Measurements from ENCODE around the gene AGBL4.

Gene AGBL4

GRCh38 chr1:48704736-48705135 lies 1319.0 kb downstream of the AGBL4 start:
- no peak for DNase-seq
- intact Hi-C loops (cut with DNase I), result no loop called here

DNA sequence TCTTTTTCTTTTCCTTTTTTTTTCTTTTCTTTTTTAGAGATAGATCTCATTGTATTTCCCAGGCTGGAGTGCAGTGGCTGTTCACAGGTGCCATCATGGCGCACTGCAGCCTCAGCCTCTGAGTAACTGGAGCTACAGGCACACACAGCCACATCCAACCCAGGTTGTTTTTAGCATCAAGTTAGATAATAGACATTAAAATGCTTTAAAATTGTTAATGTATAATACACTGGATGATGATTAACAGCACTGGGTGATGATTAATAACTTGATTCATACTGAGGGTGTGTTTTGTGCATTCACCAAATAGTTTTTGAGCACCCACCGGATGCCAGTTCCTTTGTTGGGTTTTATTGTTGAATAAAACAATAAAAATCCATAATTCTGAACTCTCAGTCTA lies 1322.3 kb downstream of the AGBL4 start:
- DNase-seq, result no peak
- intact Hi-C loops (cut with DNase I), result no loop called here

- DNase-seq, result peak; percentile 33 to 94 (median 78)
- intact Hi-C loops (cut with DNase I), result loop anchor here (2.0 kb wide), 1 partner anchor 124 kb away; no protein-coding TSS in a partner anchor
These were observed 1326.6 kb downstream of the AGBL4 start for GRCh38 chr1:48697066-48697707.

DNA sequence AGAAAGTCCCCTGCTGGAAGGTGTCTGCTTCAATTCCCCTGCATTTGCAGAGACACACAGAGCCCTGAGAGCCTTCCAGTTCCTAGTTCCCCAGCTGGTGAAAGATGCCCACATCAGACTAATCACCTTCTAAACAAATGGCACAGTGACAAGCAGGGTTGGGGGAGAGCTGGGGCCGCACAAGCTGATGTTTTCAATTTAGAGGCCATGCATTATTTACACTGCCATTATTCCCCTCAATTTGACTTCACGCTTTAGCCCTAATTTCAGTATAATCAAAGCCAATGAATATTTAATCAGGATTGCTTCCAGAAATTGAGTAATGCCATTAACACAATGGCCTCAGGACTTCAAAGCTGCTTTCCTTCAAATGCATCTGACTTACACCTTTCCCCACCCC lies 1328.6 kb downstream of the AGBL4 start:
- no peak for DNase-seq
- intact Hi-C loops (cut with DNase I), result no loop called here

- intact Hi-C loops (cut with DNase I), result no loop called here
- DNase-seq, result no peak
These were observed 1330.0 kb downstream of the AGBL4 start for GRCh38 chr1:48693674-48694320.

DNA sequence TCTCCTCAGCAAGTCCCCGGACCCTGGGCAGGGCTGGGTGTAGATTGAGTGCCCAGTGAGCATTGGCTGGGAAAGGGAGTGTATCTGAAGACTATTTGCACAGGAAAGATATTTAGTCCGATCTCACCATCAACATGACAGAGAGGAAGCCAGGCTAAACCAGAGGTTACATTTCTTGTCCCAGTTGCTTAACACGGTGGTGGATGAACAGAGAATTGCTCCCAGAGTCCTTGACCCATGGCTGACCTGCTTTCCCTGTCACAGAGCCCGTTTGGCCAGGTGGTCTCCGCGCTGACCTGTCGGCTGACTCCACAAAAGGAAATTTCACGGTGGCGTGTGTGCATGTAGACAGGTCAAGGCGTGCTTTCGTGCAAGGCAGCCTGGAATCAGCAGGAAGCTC lies 1330.6 kb downstream of the AGBL4 start:
- DNase-seq, result no peak

DNA sequence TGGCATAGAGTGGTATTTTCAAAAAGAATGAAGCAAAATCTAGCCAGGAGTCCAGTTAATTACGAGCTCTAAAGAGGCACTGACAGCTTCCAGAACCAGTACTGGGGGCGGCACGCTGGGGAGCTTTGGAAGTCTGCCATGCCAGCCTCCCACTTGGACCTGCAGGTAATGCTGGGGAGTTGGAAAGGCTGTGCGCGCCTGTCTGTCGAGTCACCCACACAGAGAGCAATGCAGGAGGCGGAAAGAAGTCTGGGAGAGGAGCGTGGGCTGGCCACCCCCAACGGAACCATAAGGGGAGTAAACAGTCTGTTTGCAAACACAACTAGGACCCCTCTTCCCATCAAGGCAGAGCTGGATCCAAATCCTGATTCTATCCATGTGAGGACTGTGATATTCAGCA lies 1331.5 kb downstream of the AGBL4 start:
- intact Hi-C loops (cut with DNase I), result no loop called here
- DNase-seq, result peak in 9 of 10 donors; percentile 10 to 94 (median 48)

More for the DNA sequence above, 1330.6 kb downstream of the AGBL4 start:
- intact Hi-C loops (cut with DNase I), result no loop called here

GRCh38 chr1:48691429-48692001 lies 1332.2 kb downstream of the AGBL4 start:
- DNase-seq, result peak in 2 of 10 donors; percentile 77 to 84
- intact Hi-C loops (cut with DNase I), result no loop called here

GRCh38 chr1:48688102-48688760 lies 1335.5 kb downstream of the AGBL4 start:
- DNase-seq, result no peak
- intact Hi-C loops (cut with DNase I), result no loop called here

- DNase-seq, result no peak
These were observed 1336.3 kb downstream of the AGBL4 start for GRCh38 chr1:48687282-48688045.

GRCh38 chr1:48686159-48686558 lies 1337.6 kb downstream of the AGBL4 start:
- no peak for DNase-seq
- intact Hi-C loops (cut with DNase I), result no loop called here

More at GRCh38 chr1:48687282-48688045, 1336.3 kb downstream of the AGBL4 start:
- intact Hi-C loops (cut with DNase I), result no loop called here

GRCh38 chr1:48684381-48684780 lies 1339.4 kb downstream of the AGBL4 start:
- intact Hi-C loops (cut with DNase I), result no loop called here
- DNase-seq, result no peak

- intact Hi-C loops (cut with DNase I), result no loop called here
- DNase-seq, result no peak
These were observed 1339.9 kb downstream of the AGBL4 start for GRCh38 chr1:48683839-48684238.

GRCh38 chr1:48681476-48682305 lies 1342.1 kb downstream of the AGBL4 start:
- no peak for DNase-seq
- intact Hi-C loops (cut with DNase I), result no loop called here

GRCh38 chr1:48680411-48681035 lies 1343.2 kb downstream of the AGBL4 start:
- intact Hi-C loops (cut with DNase I), result no loop called here
- DNase-seq, result no peak

DNA sequence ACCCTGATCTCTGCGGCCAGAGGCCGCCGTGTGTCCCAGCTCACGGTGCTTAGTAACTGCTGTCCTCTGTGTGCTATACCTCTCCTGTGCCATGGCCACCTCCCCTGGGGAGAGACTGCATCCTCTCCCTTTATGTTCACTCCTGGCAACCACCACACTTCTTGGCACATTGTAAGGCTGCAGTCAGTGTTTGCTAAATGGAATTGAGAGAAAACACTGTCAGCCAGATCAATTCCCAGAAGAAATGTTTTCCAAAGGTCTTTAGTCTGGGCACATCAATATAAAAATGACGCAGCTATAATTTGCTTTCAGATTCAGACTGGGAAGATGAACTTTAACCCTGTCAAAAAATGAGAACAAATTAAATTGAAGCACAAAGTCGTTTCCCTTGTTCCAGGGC lies 1343.9 kb downstream of the AGBL4 start:
- intact Hi-C loops (cut with DNase I), result no loop called here
- no peak for DNase-seq

GRCh38 chr1:48678710-48679505 lies 1344.8 kb downstream of the AGBL4 start:
- intact Hi-C loops (cut with DNase I), result no loop called here

More at GRCh38 chr1:48678710-48679505, 1344.8 kb downstream of the AGBL4 start:
- no peak for DNase-seq

Measured in posterior cingulate gyrus (tissue), 11 donors.